ENCODE measurements around the gene NOL9. TPM values are rescaled to one million over a fixed set of nuclear protein-coding genes. Genes with fewer than 3 reads are reported as not detected.

NOL9 gene
- total RNA-seq, 1 donor from 2014 or later, result 32.5 TPM

- DNase-seq (ENCODE audit: low read depth), result no peak
- Histone ChIP-seq H3K36me3 (ENCODE audit: control insufficient read depth, insufficient read depth, low read length) (no peaks in the 10 kb centered on the region), H3K4me3 (ENCODE audit: low read depth, low read length) (no peak overlapping the region), H3K27me3 (ENCODE audit: control insufficient read depth, insufficient read depth, low read length) (peaks cover 6% of the 10 kb centered on the region)
- no peak for TF ChIP-seq CTCF (IDR thresholded peaks at IDR 0.05; ENCODE audit: insufficient read depth, low read length, poor library complexity, severe bottlenecking)
Measured at GRCh38 chr1:6510493-6510892, 43.8 kb downstream of the NOL9 start.

GRCh38 chr1:6509919-6510291, 44.4 kb downstream of the NOL9 start:
- DNase-seq (ENCODE audit: low read depth), result no peak
- no peaks in the 10 kb centered on the region for H3K36me3 ChIP-seq (ENCODE audit: control insufficient read depth, insufficient read depth, low read length)
- TF ChIP-seq CTCF (IDR thresholded peaks at IDR 0.05; ENCODE audit: insufficient read depth, low read length, poor library complexity, severe bottlenecking), result no peak
- H3K27me3 ChIP-seq (ENCODE audit: control insufficient read depth, insufficient read depth, low read length), result peaks cover 6% of the 10 kb centered on the region
- no peak overlapping the region for H3K4me3 ChIP-seq (ENCODE audit: low read depth, low read length)

GRCh38 chr1:6509220-6509918, 44.9 kb downstream of the NOL9 start:
- H3K4me3 ChIP-seq (ENCODE audit: low read depth, low read length), result no peak overlapping the region
- no peaks in the 10 kb centered on the region for H3K36me3 ChIP-seq (ENCODE audit: control insufficient read depth, insufficient read depth, low read length)
- peaks cover 6% of the 10 kb centered on the region for H3K27me3 ChIP-seq (ENCODE audit: control insufficient read depth, insufficient read depth, low read length)
- no peak for DNase-seq (ENCODE audit: low read depth)
- no peak for TF ChIP-seq CTCF (IDR thresholded peaks at IDR 0.05; ENCODE audit: insufficient read depth, low read length, poor library complexity, severe bottlenecking)

GRCh38 chr1:6508816-6509189, 45.5 kb downstream of the NOL9 start:
- H3K27me3 ChIP-seq (ENCODE audit: control insufficient read depth, insufficient read depth, low read length), result peaks cover 6% of the 10 kb centered on the region

GRCh38 chr1:6508154-6508815, 46.0 kb downstream of the NOL9 start:
- H3K27me3 ChIP-seq (ENCODE audit: control insufficient read depth, insufficient read depth, low read length), result peaks cover 6% of the 10 kb centered on the region
- no peaks in the 10 kb centered on the region for H3K36me3 ChIP-seq (ENCODE audit: control insufficient read depth, insufficient read depth, low read length)
- DNase-seq (ENCODE audit: low read depth), result no peak
- H3K4me3 ChIP-seq (ENCODE audit: low read depth, low read length), result no peak overlapping the region
- TF ChIP-seq CTCF (IDR thresholded peaks at IDR 0.05; ENCODE audit: insufficient read depth, low read length, poor library complexity, severe bottlenecking), result no peak

More at GRCh38 chr1:6508816-6509189, 45.5 kb downstream of the NOL9 start:
- DNase-seq (ENCODE audit: low read depth), result no peak
- no peak overlapping the region for H3K4me3 ChIP-seq (ENCODE audit: low read depth, low read length)
- no peak for TF ChIP-seq CTCF (IDR thresholded peaks at IDR 0.05; ENCODE audit: insufficient read depth, low read length, poor library complexity, severe bottlenecking)
- H3K36me3 ChIP-seq (ENCODE audit: control insufficient read depth, insufficient read depth, low read length), result no peaks in the 10 kb centered on the region

All from kidney epithelial cell (primary cell).